ENCODE measurements around the gene OPN4.

DNA sequence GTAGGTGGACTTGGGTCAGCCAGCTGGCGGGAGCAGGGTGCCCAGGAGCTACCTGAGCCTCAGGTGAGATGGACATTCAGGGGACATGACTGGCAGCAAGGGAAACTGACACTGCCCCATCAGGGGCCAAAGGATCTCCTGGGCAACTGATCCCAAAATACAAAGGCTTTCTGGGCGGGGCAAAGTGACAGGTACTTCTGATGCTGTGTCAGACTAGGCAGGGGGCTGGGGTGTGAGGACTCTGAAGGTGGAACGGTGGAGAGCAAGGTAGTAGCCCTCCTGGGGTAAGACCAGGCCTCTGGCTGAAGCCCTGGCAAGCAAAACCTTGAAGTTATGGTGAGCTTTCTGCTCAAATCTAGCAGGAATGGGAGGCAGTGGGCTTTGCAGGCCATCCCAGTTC, 4.4 kb downstream of the OPN4 start:
- TF ChIP-seq, protein P1, sequence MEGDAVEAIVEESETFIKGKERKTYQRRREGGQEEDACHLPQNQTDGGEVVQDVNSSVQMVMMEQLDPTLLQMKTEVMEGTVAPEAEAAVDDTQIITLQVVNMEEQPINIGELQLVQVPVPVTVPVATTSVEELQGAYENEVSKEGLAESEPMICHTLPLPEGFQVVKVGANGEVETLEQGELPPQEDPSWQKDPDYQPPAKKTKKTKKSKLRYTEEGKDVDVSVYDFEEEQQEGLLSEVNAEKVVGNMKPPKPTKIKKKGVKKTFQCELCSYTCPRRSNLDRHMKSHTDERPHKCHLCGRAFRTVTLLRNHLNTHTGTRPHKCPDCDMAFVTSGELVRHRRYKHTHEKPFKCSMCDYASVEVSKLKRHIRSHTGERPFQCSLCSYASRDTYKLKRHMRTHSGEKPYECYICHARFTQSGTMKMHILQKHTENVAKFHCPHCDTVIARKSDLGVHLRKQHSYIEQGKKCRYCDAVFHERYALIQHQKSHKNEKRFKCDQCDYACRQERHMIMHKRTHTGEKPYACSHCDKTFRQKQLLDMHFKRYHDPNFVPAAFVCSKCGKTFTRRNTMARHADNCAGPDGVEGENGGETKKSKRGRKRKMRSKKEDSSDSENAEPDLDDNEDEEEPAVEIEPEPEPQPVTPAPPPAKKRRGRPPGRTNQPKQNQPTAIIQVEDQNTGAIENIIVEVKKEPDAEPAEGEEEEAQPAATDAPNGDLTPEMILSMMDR (IDR thresholded peaks at IDR 0.05): no peak
- TF ChIP-seq EP300 (IDR thresholded peaks at IDR 0.05) (no peak), POLR2A (IDR thresholded peaks at IDR 0.05) (no peak), POLR2AphosphoS5 (IDR thresholded peaks at IDR 0.05) (no peak)
